PC-9 (cell line): ENCODE results near the gene MOV10L1. TPM values are rescaled to one million over a fixed set of nuclear protein-coding genes. Genes with fewer than 3 reads are reported as not detected.

Experiments used
- BruUV-seq: library from RNA; stranded (reverse); fragments of 400-500 nt; replicated peaks from 2 replicates; lab custom pipeline; 2021; lab: Mats Ljungman, UMichigan
- CTCF ChIA-PET: fragments of 300-600 bp; sonication (Branson Sonifier 250); formaldehyde crosslinking; loops from one replicate; lab custom pipeline; 2022; ENCODE audit warnings: antibody characterized with exemption; lab: Charles Lee
- POLR2A ChIA-PET: fragments of 300-600 bp; sonication (Branson Sonifier 250); formaldehyde crosslinking; loops from one replicate; lab custom pipeline; 2022; ENCODE audit warnings: antibody characterized with exemption; ENCODE audit not compliant: unreplicated experiment; lab: Charles Lee
- DNase-seq, 2 experiments: peaks; one replicate each; pipeline versions ENCODE4 v3.0.0 to v3.0.0-alpha.2; 2015 to 2022; ENCODE audit warnings: mixed read lengths in 1 of 2
- H2AFZ ChIP-seq: fragments of 200-600 bp; sonication (generic); 2 replicates; pipeline ENCODE4 v1.8.1; 2017; ENCODE audit warnings: antibody characterized with exemption
- H3F3A ChIP-seq: fragments of 200-600 bp; sonication (generic); 2 replicates; pipeline ENCODE4 v1.8.1; 2017; ENCODE audit warnings: antibody characterized with exemption, mild to moderate bottlenecking, low read depth; ENCODE audit not compliant: insufficient read depth
- H3K27ac ChIP-seq: fragments of 200-600 bp; sonication (generic); 2 replicates; pipeline ENCODE4 v1.6.1; 2016; ENCODE audit warnings: mixed run types
- H3K27me3 ChIP-seq: fragments of 200-600 bp; sonication (generic); 2 replicates; pipeline ENCODE4 v1.6.1; 2016; ENCODE audit warnings: low read depth, mixed run types; ENCODE audit not compliant: insufficient read depth
- H3K36me3 ChIP-seq: fragments of 200-600 bp; sonication (generic); 2 replicates; pipeline ENCODE4 v1.6.1; 2016; ENCODE audit warnings: low read depth, mixed run types
- H3K4me1 ChIP-seq: fragments of 200-600 bp; sonication (generic); replicated peaks from 2 replicates; pipeline ENCODE4 v1.6.1; 2016; ENCODE audit warnings: mixed run types; ENCODE audit not compliant: insufficient read depth
- H3K4me2 ChIP-seq: fragments of 200-600 bp; sonication (generic); 2 replicates; pipeline ENCODE4 v1.6.1; 2017; ENCODE audit warnings: mixed run types
- H3K4me3 ChIP-seq: fragments of 200-600 bp; sonication (generic); 2 replicates; pipeline ENCODE4 v1.6.1; 2016; ENCODE audit warnings: mixed run types
- H3K79me2 ChIP-seq: fragments of 200-600 bp; sonication (generic); 2 replicates; pipeline ENCODE4 v1.6.1; 2017; ENCODE audit warnings: low read depth, mixed run types
- H3K9me2 ChIP-seq: fragments of 200-600 bp; sonication (generic); 2 replicates; pipeline ENCODE4 v1.8.1; 2017; ENCODE audit warnings: mild to moderate bottlenecking; ENCODE audit not compliant: insufficient read depth
- H3K9me3 ChIP-seq: fragments of 200-600 bp; sonication (generic); 2 replicates; pipeline ENCODE4 v1.8.1; 2016; ENCODE audit warnings: low read depth; ENCODE audit not compliant: insufficient read depth
- H4K20me1 ChIP-seq: fragments of 200-600 bp; sonication (generic); 2 replicates; pipeline ENCODE4 v1.8.1; 2017; ENCODE audit not compliant: insufficient read depth
- CTCF ChIP-seq: fragments of 200-600 bp; sonication (generic); conservative IDR thresholded peaks from 2 replicates; pipeline ENCODE4 v1.6.1; 2017; ENCODE audit warnings: mixed run types, antibody characterized with exemption, mild to moderate bottlenecking, moderate library complexity
- EZH2 ChIP-seq: fragments of 200-600 bp; sonication (generic); IDR thresholded peaks from 2 replicates; pipeline ENCODE4 v1.8.0; 2017; ENCODE audit warnings: antibody characterized with exemption, low read depth
- intact Hi-C: fragments of 100-400 bp; cut with micrococcal nuclease; formaldehyde crosslinking; loops from one replicate; pipeline ENCODE4 v1.10.0; 2022; ENCODE audit not compliant: unreplicated experiment
- total RNA-seq: library from RNA; stranded (reverse); gene quantifications from 2 replicates; pipeline ENCODE4 v1.2.3, GENCODE V29; 2021

MOV10L1 gene
- total RNA-seq, 1 experiment from 2014 or later, result not detected

GRCh38 chr22:50201191-50202129, 111.7 kb downstream of the MOV10L1 start:
- Histone ChIP-seq H3K36me3 (peaks cover 28% of the 10 kb centered on the region), H3K27me3 (no peaks in the 10 kb centered on the region), H3K27ac (no peak overlapping the region), H3K9me2 (no peaks in the 10 kb centered on the region), H3F3A (peaks cover 41% of the 10 kb centered on the region; the same call in 1 of the 2 replicates), H3K4me2 (peak overlapping the region; percentile 97), H3K9me3 (no peaks in the 10 kb centered on the region), H4K20me1 (peaks cover 25% of the 10 kb centered on the region), H3K4me1 (peaks cover 12% of the 10 kb centered on the region), H2AFZ (peak overlapping the region; percentile 73), H3K4me3 (peak overlapping the region; percentile 89), H3K79me2 (peaks cover 28% of the 10 kb centered on the region)
- ChIA-PET CTCF (interaction anchor here (0.5 to 0.7 kb wide), 2 partner anchors 52 to 197 kb away, joined by 3 to 6 read pairs; no protein-coding TSS in a partner anchor), POLR2A (no interaction called here)
- DNase-seq, result no peak
- no TSS peak for BruUV-seq
- TF ChIP-seq EZH2, result no peak
- TF ChIP-seq CTCF, result no peak
- intact Hi-C loops, result loop anchor here (2.0 to 5.0 kb wide), 2 partner anchors 53 to 274 kb away; no protein-coding TSS in a partner anchor

GRCh38 chr22:50202130-50202666, 112.4 kb downstream of the MOV10L1 start:
- Histone ChIP-seq H2AFZ (no peak overlapping the region), H3K79me2 (peaks cover 28% of the 10 kb centered on the region), H3K27me3 (no peaks in the 10 kb centered on the region), H3K9me2 (no peaks in the 10 kb centered on the region), H3K27ac (no peak overlapping the region), H3K4me1 (peaks cover 12% of the 10 kb centered on the region), H3K36me3 (peaks cover 28% of the 10 kb centered on the region), H3K4me2 (peak overlapping the region; percentile 97), H3F3A (peaks cover 41% of the 10 kb centered on the region; the same call in 1 of the 2 replicates), H3K9me3 (no peaks in the 10 kb centered on the region), H4K20me1 (peaks cover 24% of the 10 kb centered on the region), H3K4me3 (peak overlapping the region; percentile 89)
- no peak for DNase-seq
- POLR2A ChIA-PET, result no interaction called here
- TSS peak; percentile 29 for BruUV-seq
- TF ChIP-seq CTCF (no peak), EZH2 (no peak)
- intact Hi-C loops, result loop anchor here (5.0 kb wide), 1 partner anchor 275 kb away; no protein-coding TSS in a partner anchor
- CTCF ChIA-PET, result interaction anchor here (0.5 to 0.7 kb wide), 2 partner anchors 198 to 215 kb away, joined by 6 read pairs; no protein-coding TSS in a partner anchor

- Histone ChIP-seq H3K9me3 (no peaks in the 10 kb centered on the region), H3K4me2 (no peak overlapping the region), H3K9me2 (no peaks in the 10 kb centered on the region), H4K20me1 (peaks cover 35% of the 10 kb centered on the region), H3K27ac (no peak overlapping the region), H3K27me3 (no peaks in the 10 kb centered on the region), H3K79me2 (peaks cover 28% of the 10 kb centered on the region), H3F3A (peaks cover 46% of the 10 kb centered on the region; the same call in 1 of the 2 replicates), H3K36me3 (peaks cover 21% of the 10 kb centered on the region), H2AFZ (no peak overlapping the region), H3K4me3 (no peak overlapping the region), H3K4me1 (peaks cover 12% of the 10 kb centered on the region)
- POLR2A ChIA-PET, result no interaction called here
- intact Hi-C loops, result loop anchor here (5.0 kb wide), 1 partner anchor 276 kb away; no protein-coding TSS in a partner anchor
- DNase-seq, result no peak
- CTCF ChIA-PET, result no interaction called here
- no TSS peak for BruUV-seq
- TF ChIP-seq CTCF, result no peak
- no peak for TF ChIP-seq EZH2
Observed at GRCh38 chr22:50203288-50203687, 113.5 kb downstream of the MOV10L1 start.
